Renal pelvis (tissue), 4 donors: Measurements from ENCODE around the gene CCL4. TPM values are rescaled to one million over a fixed set of nuclear protein-coding genes. Genes with fewer than 3 reads are reported as not detected.
A peak's percentile ranks its signal among the peaks of the same experiment; 100 is the strongest.

ENCODE experiments used
- DNase-seq: peaks from one replicate; pipeline ENCODE4 v3.0.0-alpha.2; 2013
- polyA plus RNA-seq, 3 donors: library from polyadenylated mRNA; unstranded; fragments of 120-200 nt; gene quantifications; one replicate each; pipeline ENCODE4 v1.2.1, GENCODE V29; 2013; ENCODE audit not compliant: insufficient read length in 3 of 3

CCL4 gene
- polyA plus RNA-seq, 3 donors, result 0.73 to 1.3 (median 0.88) TPM

- no peak for DNase-seq
These were observed 38.6 kb downstream of the CCL4 start for GRCh38 chr17:36142235-36142634.

- no peak for DNase-seq
These were observed 39.2 kb downstream of the CCL4 start for GRCh38 chr17:36142806-36143205.

- no peak for DNase-seq
These were observed 40.4 kb downstream of the CCL4 start for GRCh38 chr17:36144014-36144413.

GRCh38 chr17:36144981-36145729 is 41.5 kb downstream of the CCL4 start:
- DNase-seq, result no peak

- DNase-seq, result no peak
These were observed 44.0 kb downstream of the CCL4 start for GRCh38 chr17:36147601-36148000.

- DNase-seq, result peak; percentile 41
These were observed 45.1 kb downstream of the CCL4 start for GRCh38 chr17:36148559-36149295.

- no peak for DNase-seq
These were observed 45.7 kb downstream of the CCL4 start for GRCh38 chr17:36149296-36149820.

- no peak for DNase-seq
These were observed 48.4 kb downstream of the CCL4 start for GRCh38 chr17:36151891-36152638.

- no peak for DNase-seq
These were observed 49.1 kb downstream of the CCL4 start for GRCh38 chr17:36152639-36153120.

- DNase-seq, result no peak
These were observed 50.4 kb downstream of the CCL4 start for GRCh38 chr17:36153895-36154610.

Other genes with a start within 250 kb of the CCL4 start
- gene HEATR9, start 234.9 kb upstream of the CCL4 start, polyA plus RNA-seq, result under 1 TPM; 0.06 to 0.61 (median 0.16) TPM
- gene CCL5, start 223.5 kb upstream of the CCL4 start, polyA plus RNA-seq, result 1 to 10 TPM in 2 of 3 donors, under 1 TPM in 1; 0.96 to 1.4 (median 1.4) TPM
- 1 to 10 TPM; 2.5 to 4.0 (median 3.6) TPM for gene RDM1, start 173.1 kb upstream of the CCL4 start, polyA plus RNA-seq
- gene LYZL6, start 160.1 kb upstream of the CCL4 start, polyA plus RNA-seq, result not detected
- gene CCL16, start 122.3 kb upstream of the CCL4 start, polyA plus RNA-seq, result under 1 TPM; 0.17 to 0.42 (median 0.30) TPM
- gene CCL14, start 117.1 kb upstream of the CCL4 start, polyA plus RNA-seq, result 10 to 100 TPM; 18.3 to 23.1 (median 22.1) TPM
- 10 to 100 TPM in 1 of 3 donors, 1 to 10 TPM in 2; 5.2 to 10.5 (median 6.9) TPM for gene CCL15, start 102.3 kb upstream of the CCL4 start, polyA plus RNA-seq
- gene CCL23, start 85.9 kb upstream of the CCL4 start, polyA plus RNA-seq, result under 1 TPM in 1 of 3 donors, not detected in 2; 0.56 TPM
- gene CCL18, start 39.6 kb upstream of the CCL4 start, polyA plus RNA-seq, result not detected
- 1 to 10 TPM in 2 of 3 donors, under 1 TPM in 1; 0.65 to 2.6 (median 1.9) TPM for gene CCL3, start 13.7 kb upstream of the CCL4 start, polyA plus RNA-seq
- 10 to 100 TPM in 2 of 3 donors, 1 to 10 TPM in 1; 8.0 to 22.9 (median 13.6) TPM for gene TBC1D3B, start 72.8 kb downstream of the CCL4 start, polyA plus RNA-seq
- gene CCL3L1, start 92.9 kb downstream of the CCL4 start, polyA plus RNA-seq, result under 1 TPM; 0.65 to 0.73 (median 0.69) TPM
- gene CCL4L2, start 107.2 kb downstream of the CCL4 start, polyA plus RNA-seq, result under 1 TPM; 0.53 to 0.84 (median 0.83) TPM
- gene TBC1D3I, start 160.7 kb downstream of the CCL4 start, polyA plus RNA-seq, result 1 to 10 TPM in 1 of 3 donors, under 1 TPM in 1, not detected in 1; 0.33 to 1.7 TPM
- not detected for gene TBC1D3G, start 220.1 kb downstream of the CCL4 start, polyA plus RNA-seq